Measurements from ENCODE around the gene WDR33. TPM values are rescaled to one million over a fixed set of nuclear protein-coding genes. Genes with fewer than 3 reads are reported as not detected.
"Not testable (repeated sequence)": the region's sequence is repeated elsewhere in the genome, so short reads cannot be mapped to it uniquely, and the experiment has no call there.

WDR33 gene
- total RNA-seq, 4 donors from 2014 or later, result 35.2 to 48.0 (median 36.6) TPM

- in situ Hi-C loops (cut with MboI; ENCODE audit: low pct_ligation_motif_present in 1 of 4, low pct_unique_long_range_greater_than_20kb in 1 of 4, low sequenced_read_pairs in 3 of 4) (no loop called here), intact Hi-C loops (cut with DNase I; ENCODE audit: low total_unique reads) (no loop called here)
- Histone ChIP-seq H3K4me3 (no peak overlapping the region), H3K27ac (no peak overlapping the region), H3K4me1 (no peaks in the 10 kb centered on the region), H3K36me3 (no peaks in the 10 kb centered on the region), H3K27me3 (no peaks in the 10 kb centered on the region), H3K9me3 (peaks cover 16 to 22% of the 10 kb centered on the region in 2 donors)
- TF ChIP-seq POLR2AphosphoS5 (IDR thresholded peaks at IDR 0.05) (no peak), POLR2A (IDR thresholded peaks at IDR 0.05) (no peak), EP300 (IDR thresholded peaks at IDR 0.05; ENCODE audit: low read depth) (no peak)
- TF ChIP-seq, protein P1, sequence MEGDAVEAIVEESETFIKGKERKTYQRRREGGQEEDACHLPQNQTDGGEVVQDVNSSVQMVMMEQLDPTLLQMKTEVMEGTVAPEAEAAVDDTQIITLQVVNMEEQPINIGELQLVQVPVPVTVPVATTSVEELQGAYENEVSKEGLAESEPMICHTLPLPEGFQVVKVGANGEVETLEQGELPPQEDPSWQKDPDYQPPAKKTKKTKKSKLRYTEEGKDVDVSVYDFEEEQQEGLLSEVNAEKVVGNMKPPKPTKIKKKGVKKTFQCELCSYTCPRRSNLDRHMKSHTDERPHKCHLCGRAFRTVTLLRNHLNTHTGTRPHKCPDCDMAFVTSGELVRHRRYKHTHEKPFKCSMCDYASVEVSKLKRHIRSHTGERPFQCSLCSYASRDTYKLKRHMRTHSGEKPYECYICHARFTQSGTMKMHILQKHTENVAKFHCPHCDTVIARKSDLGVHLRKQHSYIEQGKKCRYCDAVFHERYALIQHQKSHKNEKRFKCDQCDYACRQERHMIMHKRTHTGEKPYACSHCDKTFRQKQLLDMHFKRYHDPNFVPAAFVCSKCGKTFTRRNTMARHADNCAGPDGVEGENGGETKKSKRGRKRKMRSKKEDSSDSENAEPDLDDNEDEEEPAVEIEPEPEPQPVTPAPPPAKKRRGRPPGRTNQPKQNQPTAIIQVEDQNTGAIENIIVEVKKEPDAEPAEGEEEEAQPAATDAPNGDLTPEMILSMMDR (IDR thresholded peaks at IDR 0.05), result no peak
- 70 to 86% methylated on average over 2 to 5 of the region's 5 CpGs for WGBS, 2 donors (ENCODE audit: low coverage in 1 of 2)
- DNase-seq, result no peak
These were observed 7.3 kb upstream of the WDR33 start for GRCh38 chr2:127818241-127818640.

- TF ChIP-seq POLR2AphosphoS5 (IDR thresholded peaks at IDR 0.05) (no peak), POLR2A (IDR thresholded peaks at IDR 0.05) (no peak), EP300 (IDR thresholded peaks at IDR 0.05; ENCODE audit: low read depth) (no peak)
- TF ChIP-seq, protein P1 (IDR thresholded peaks at IDR 0.05), result no peak
- Histone ChIP-seq H3K36me3 (no peaks in the 10 kb centered on the region), H3K9me3 (peaks cover under 1 to 7% of the 10 kb centered on the region in 2 donors), H3K4me3 (no peak overlapping the region), H3K27ac (no peak overlapping the region), H3K4me1 (peaks cover under 1 to 8% (median 3%) of the 10 kb centered on the region in 4 donors), H3K27me3 (no peaks in the 10 kb centered on the region)
- no peak for DNase-seq
- in situ Hi-C loops (cut with MboI; ENCODE audit: low pct_ligation_motif_present in 1 of 4, low pct_unique_long_range_greater_than_20kb in 1 of 4, low sequenced_read_pairs in 3 of 4), result no loop called here
- intact Hi-C loops (cut with DNase I; ENCODE audit: low total_unique reads), result no loop called here
- 84 to 100% methylated on average over 1 of the region's 1 CpG for WGBS, 2 donors (ENCODE audit: low coverage in 1 of 2)
These were observed 3.7 kb upstream of the WDR33 start for GRCh38 chr2:127814677-127815076.

DNA sequence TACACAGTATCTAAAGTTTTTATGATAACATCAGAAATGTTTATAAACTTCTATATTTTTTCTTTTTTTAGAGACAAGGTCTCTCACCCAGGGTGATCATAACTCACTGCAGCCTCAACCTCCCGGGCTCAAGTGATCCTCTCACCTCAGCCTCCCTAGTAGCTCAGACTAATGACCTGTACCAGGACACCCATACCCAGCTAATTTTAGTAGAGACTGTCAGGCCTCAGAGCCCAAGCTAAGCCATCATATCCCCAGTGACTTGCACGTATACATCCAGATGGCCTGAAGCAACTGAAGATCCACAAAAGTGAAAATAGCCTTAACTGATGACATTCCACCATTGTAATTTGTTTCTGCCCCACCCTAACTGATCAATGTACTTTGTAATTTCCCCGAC is 1.5 kb upstream of the WDR33 start:
- intact Hi-C loops (cut with DNase I; ENCODE audit: low total_unique reads); in situ Hi-C loops (cut with MboI; ENCODE audit: low pct_ligation_motif_present in 1 of 4, low pct_unique_long_range_greater_than_20kb in 1 of 4, low sequenced_read_pairs in 3 of 4); H3K27me3 ChIP-seq; H3K4me3 ChIP-seq; H3K27ac ChIP-seq; H3K9me3 ChIP-seq; H3K36me3 ChIP-seq; DNase-seq: not testable (repeated sequence)
- peaks cover 3 to 25% (median 23%) of the 10 kb centered on the region in 4 donors for H3K4me1 ChIP-seq
- WGBS, 2 donors (ENCODE audit: low coverage in 1 of 2), result 92 to 100% methylated on average over 1 to 3 of the region's 3 CpGs

DNA sequence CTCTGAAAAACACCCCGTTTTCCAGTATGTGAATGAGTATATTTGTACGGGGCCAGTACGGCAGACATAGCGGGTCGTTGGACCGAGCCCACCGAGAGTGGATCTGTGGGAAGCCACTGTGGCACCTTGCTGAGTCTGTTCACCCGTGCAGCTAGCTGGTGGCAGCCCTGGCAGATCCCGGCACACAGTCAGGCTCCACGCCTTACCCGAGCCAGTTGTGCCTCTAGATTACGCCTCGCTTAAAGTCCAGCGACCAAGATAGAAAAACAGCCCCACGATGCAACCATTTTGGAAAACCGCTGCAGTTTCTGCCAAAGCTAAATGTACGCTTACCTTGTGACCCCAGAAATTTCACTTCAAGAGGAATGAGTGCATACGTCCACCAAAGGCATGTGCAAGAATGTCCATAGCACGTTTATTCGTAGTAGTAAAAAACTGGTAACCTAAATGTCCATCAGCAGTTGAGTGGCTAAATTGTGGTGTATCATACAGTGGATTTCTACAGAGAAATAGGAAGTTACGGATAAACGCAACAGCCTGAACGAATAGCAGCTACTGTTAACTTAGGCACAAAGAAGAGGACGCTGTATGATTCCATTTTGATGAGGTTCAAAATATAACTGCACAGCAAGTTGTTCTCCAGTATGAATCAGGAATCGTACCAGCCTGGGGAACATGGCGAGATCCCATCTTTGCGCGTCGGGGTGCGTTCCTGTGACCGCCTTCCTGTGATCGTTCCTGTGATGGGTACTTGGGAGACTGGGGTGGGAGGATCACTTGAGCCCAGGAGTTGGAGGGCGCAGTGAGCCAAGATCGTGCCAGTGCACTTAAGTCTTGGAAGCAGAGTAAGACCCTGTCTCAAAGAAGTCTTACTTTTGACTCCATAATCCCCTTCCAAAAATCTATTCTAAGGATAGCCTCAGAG is 688 bp upstream of the WDR33 start:
- no peaks in the 10 kb centered on the region for H3K27me3 ChIP-seq
- peak overlapping the region; percentile 67 to 97 (median 92) for H3K4me3 ChIP-seq
- H3K36me3 ChIP-seq, result no peaks in the 10 kb centered on the region
- peaks cover 5 to 33% (median 27%) of the 10 kb centered on the region in 4 donors for H3K4me1 ChIP-seq
- DNase-seq, result no peak
- intact Hi-C loops (cut with DNase I; ENCODE audit: low total_unique reads) (no loop called here), in situ Hi-C loops (cut with MboI; ENCODE audit: low pct_ligation_motif_present in 1 of 4, low pct_unique_long_range_greater_than_20kb in 1 of 4, low sequenced_read_pairs in 3 of 4) (no loop called here)
- no peaks in the 10 kb centered on the region for H3K9me3 ChIP-seq
- 44 to 67% methylated on average over 7 to 34 of the region's 34 CpGs for WGBS, 2 donors (ENCODE audit: low coverage in 1 of 2)
- no peak for TF ChIP-seq POLR2A (IDR thresholded peaks at IDR 0.05)
- TF ChIP-seq, protein P1 (IDR thresholded peaks at IDR 0.05), result no peak
- no peak for TF ChIP-seq POLR2AphosphoS5 (IDR thresholded peaks at IDR 0.05)
- TF ChIP-seq EP300 (IDR thresholded peaks at IDR 0.05; ENCODE audit: low read depth), result no peak
- peak overlapping the region; percentile 90 to 99 (median 96) for H3K27ac ChIP-seq
